Measurements from ENCODE around the gene IRS1.

The IRS1 gene

GRCh38 chr2:226705133-226705886, 94.3 kb downstream of the IRS1 start:
- no peak for TF ChIP-seq NFIC (IDR thresholded peaks at IDR 0.05)
- TF ChIP-seq CEBPB (IDR thresholded peaks at IDR 0.05): no peak
- TF ChIP-seq CREB1 (IDR thresholded peaks at IDR 0.05; ENCODE audit: low read depth): no peak
- TF ChIP-seq RAD21 (IDR thresholded peaks at IDR 0.05; ENCODE audit: low read depth): no peak
- TF ChIP-seq FOXM1 (IDR thresholded peaks at IDR 0.05; ENCODE audit: borderline replicate concordance, low read depth): no peak
- TF ChIP-seq TCF12 (IDR thresholded peaks at IDR 0.05; ENCODE audit: low read depth): no peak
- TF ChIP-seq EGR1 (IDR thresholded peaks at IDR 0.05): no peak
- no peak for TF ChIP-seq MAX (IDR thresholded peaks at IDR 0.05)
- TF ChIP-seq YY1 (IDR thresholded peaks at IDR 0.05; ENCODE audit: low read depth): no peak
- TF ChIP-seq TAF1 (IDR thresholded peaks at IDR 0.05; ENCODE audit: low read depth): no peak
- no peak for TF ChIP-seq USF1 (IDR thresholded peaks at IDR 0.05)
- TF ChIP-seq REST (IDR thresholded peaks at IDR 0.05; ENCODE audit: low read depth): no peak
- no peak for TF ChIP-seq ZBTB7A (IDR thresholded peaks at IDR 0.05; ENCODE audit: low read depth)
- no peak for TF ChIP-seq EP300 (IDR thresholded peaks at IDR 0.05; ENCODE audit: borderline replicate concordance)
- TF ChIP-seq TEAD4 (IDR thresholded peaks at IDR 0.05): no peak

- no peak for TF ChIP-seq RAD21 (IDR thresholded peaks at IDR 0.05; ENCODE audit: low read depth)
- TF ChIP-seq YY1 (IDR thresholded peaks at IDR 0.05; ENCODE audit: low read depth): no peak
- TF ChIP-seq CEBPB (IDR thresholded peaks at IDR 0.05): no peak
- no peak for TF ChIP-seq EP300 (IDR thresholded peaks at IDR 0.05; ENCODE audit: borderline replicate concordance)
- TF ChIP-seq FOXM1 (IDR thresholded peaks at IDR 0.05; ENCODE audit: borderline replicate concordance, low read depth): no peak
- TF ChIP-seq REST (IDR thresholded peaks at IDR 0.05; ENCODE audit: low read depth): no peak
- TF ChIP-seq EGR1 (IDR thresholded peaks at IDR 0.05): no peak
- no peak for TF ChIP-seq CREB1 (IDR thresholded peaks at IDR 0.05; ENCODE audit: low read depth)
- no peak for TF ChIP-seq TAF1 (IDR thresholded peaks at IDR 0.05; ENCODE audit: low read depth)
- no peak for TF ChIP-seq MAX (IDR thresholded peaks at IDR 0.05)
- TF ChIP-seq TCF12 (IDR thresholded peaks at IDR 0.05; ENCODE audit: low read depth): no peak
- no peak for TF ChIP-seq ZBTB7A (IDR thresholded peaks at IDR 0.05; ENCODE audit: low read depth)
- TF ChIP-seq TEAD4 (IDR thresholded peaks at IDR 0.05): no peak
- no peak for TF ChIP-seq NFIC (IDR thresholded peaks at IDR 0.05)
- no peak for TF ChIP-seq USF1 (IDR thresholded peaks at IDR 0.05)
Measured at GRCh38 chr2:226703514-226703913, 96.1 kb downstream of the IRS1 start.

- TF ChIP-seq CEBPB (IDR thresholded peaks at IDR 0.05) (no peak), FOXM1 (IDR thresholded peaks at IDR 0.05; ENCODE audit: borderline replicate concordance, low read depth) (no peak), EP300 (IDR thresholded peaks at IDR 0.05; ENCODE audit: borderline replicate concordance) (no peak)
Measured at GRCh38 chr2:226702376-226702775, 97.2 kb downstream of the IRS1 start.

GRCh38 chr2:226701052-226701451, 98.6 kb downstream of the IRS1 start:
- no peak for TF ChIP-seq TEAD4 (IDR thresholded peaks at IDR 0.05)
- no peak for TF ChIP-seq TCF12 (IDR thresholded peaks at IDR 0.05; ENCODE audit: low read depth)
- TF ChIP-seq NFIC (IDR thresholded peaks at IDR 0.05): no peak
- TF ChIP-seq EP300 (IDR thresholded peaks at IDR 0.05; ENCODE audit: borderline replicate concordance): no peak
- no peak for TF ChIP-seq EGR1 (IDR thresholded peaks at IDR 0.05)

GRCh38 chr2:226699321-226699720, 100.3 kb downstream of the IRS1 start:
- TF ChIP-seq EGR1 (IDR thresholded peaks at IDR 0.05) (no peak), USF1 (IDR thresholded peaks at IDR 0.05) (no peak), NFIC (IDR thresholded peaks at IDR 0.05) (no peak), TCF12 (IDR thresholded peaks at IDR 0.05; ENCODE audit: low read depth) (no peak), EP300 (IDR thresholded peaks at IDR 0.05; ENCODE audit: borderline replicate concordance) (no peak)

GRCh38 chr2:226698671-226699070, 100.9 kb downstream of the IRS1 start:
- TF ChIP-seq USF1 (IDR thresholded peaks at IDR 0.05) (no peak), FOXM1 (IDR thresholded peaks at IDR 0.05; ENCODE audit: borderline replicate concordance, low read depth) (no peak), RAD21 (IDR thresholded peaks at IDR 0.05; ENCODE audit: low read depth) (no peak), TEAD4 (IDR thresholded peaks at IDR 0.05) (no peak), CEBPB (IDR thresholded peaks at IDR 0.05) (no peak)

Data from Ishikawa (cell line).